Measurements from ENCODE around the gene TEX35.

TEX35 gene

DNA sequence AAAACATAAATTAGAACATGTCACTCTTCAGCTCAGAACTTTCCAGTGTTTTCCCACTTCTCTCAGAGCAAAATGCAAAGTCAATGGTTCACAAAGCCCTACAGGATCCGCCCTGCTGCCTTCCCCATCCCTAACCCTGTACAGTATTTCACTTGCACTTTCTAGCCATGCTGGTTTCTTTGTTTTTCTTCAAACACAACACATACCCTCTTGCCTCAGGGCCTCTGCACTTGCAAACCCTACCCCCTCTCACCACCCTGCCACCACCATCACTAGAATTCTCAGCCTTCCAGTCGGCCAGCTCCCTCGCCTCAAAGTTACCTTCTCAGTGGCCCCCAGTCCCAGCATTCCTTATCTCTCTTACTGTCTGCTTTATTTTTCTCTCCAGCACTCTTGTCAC is 17.6 kb downstream of the TEX35 start:
- no peak for TF ChIP-seq CTCF (IDR thresholded peaks at IDR 0.05; ENCODE audit: low read depth, low read length)
- no peak for DNase-seq (ENCODE audit: low read depth in 2 of 2)
- no peak overlapping the region for H3K4me3 ChIP-seq (replicated peaks in 1 of 2; ENCODE audit: low read depth in 2 of 2, low read length in 2 of 2)

GRCh38 chr1:178531887-178532286 is 19.0 kb downstream of the TEX35 start:
- no peak overlapping the region for H3K4me3 ChIP-seq (replicated peaks in 1 of 2; ENCODE audit: low read depth in 2 of 2, low read length in 2 of 2)
- no peak for DNase-seq (ENCODE audit: low read depth in 2 of 2)
- no peak for TF ChIP-seq CTCF (IDR thresholded peaks at IDR 0.05; ENCODE audit: low read depth, low read length)

DNA sequence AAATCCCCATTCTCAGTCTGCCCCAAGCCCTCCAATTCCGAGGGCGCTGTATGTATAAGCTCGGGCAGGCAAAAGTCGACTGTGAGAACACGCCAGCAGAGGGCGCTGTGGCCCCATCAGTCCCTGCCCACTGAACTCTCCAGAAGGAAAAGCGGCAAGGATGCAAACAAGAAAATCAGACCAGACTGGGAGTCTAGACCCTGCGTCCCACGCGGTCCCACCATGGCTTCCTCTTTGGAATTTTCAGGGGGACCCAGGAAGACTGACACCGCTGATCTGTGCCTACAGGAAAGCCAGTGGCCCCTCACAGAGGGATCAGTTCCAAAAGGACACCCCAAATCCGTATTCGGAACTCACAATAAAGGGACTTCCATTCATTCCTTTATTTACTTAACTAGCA is 19.5 kb downstream of the TEX35 start:
- peak; percentile 91 for TF ChIP-seq CTCF (IDR thresholded peaks at IDR 0.05; ENCODE audit: low read depth, low read length)
- peak; percentile 87 for DNase-seq (ENCODE audit: low read depth in 2 of 2)
- H3K4me3 ChIP-seq (replicated peaks in 1 of 2; ENCODE audit: low read depth in 2 of 2, low read length in 2 of 2), result no peak overlapping the region

DNA sequence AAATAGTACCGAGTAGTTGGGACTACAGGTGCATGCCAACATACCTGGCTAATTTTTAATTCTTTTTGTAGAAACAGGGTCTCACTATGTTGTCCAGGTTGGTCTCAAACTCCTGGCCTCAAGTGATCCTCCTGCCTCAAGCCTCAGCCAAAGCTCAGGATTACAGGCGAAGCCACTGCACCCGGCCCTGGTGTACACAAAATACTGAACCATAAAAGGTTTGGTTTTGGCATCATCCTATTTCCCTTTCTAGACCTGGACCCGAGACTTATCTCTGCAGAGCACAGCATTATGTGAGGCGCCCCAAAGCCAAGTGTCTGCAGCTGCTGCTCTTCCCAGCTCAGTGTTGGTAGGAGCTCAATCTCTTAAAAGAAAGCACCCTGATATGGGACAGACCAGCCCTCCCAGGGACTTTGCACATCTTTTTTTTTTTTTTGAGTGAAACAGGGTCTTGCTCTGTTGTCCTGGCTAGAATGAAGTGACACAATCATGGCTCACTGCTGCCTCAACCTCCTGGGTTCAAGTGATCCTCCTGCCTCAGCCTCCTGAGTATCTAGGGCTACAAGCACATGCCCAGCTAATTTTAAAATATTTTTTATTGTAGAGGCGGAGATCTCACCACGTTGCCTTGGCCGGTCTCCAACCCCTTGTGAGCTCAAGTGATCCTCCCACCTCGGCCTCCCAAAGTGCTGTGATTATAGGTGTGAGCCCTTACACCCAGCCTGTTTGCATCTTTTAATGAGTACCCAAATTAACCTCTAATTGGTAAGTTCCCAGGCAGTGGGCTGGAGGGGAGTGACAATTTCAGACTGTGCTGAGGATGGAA is 20.4 kb downstream of the TEX35 start:
- DNase-seq (ENCODE audit: low read depth in 2 of 2), result no peak
- no peak for TF ChIP-seq CTCF (IDR thresholded peaks at IDR 0.05; ENCODE audit: low read depth, low read length)
- H3K4me3 ChIP-seq (replicated peaks in 1 of 2; ENCODE audit: low read depth in 2 of 2, low read length in 2 of 2), result no peak overlapping the region

GRCh38 chr1:178534137-178534868 is 21.4 kb downstream of the TEX35 start:
- no peak overlapping the region for H3K4me3 ChIP-seq (replicated peaks in 1 of 2; ENCODE audit: low read depth in 2 of 2, low read length in 2 of 2)
- no peak for DNase-seq (ENCODE audit: low read depth in 2 of 2)
- no peak for TF ChIP-seq CTCF (IDR thresholded peaks at IDR 0.05; ENCODE audit: low read depth, low read length)

- H3K4me3 ChIP-seq (replicated peaks in 1 of 2; ENCODE audit: low read depth in 2 of 2, low read length in 2 of 2), result no peak overlapping the region
- TF ChIP-seq CTCF (IDR thresholded peaks at IDR 0.05; ENCODE audit: low read depth, low read length), result no peak
- DNase-seq (ENCODE audit: low read depth in 2 of 2), result no peak
These were observed 23.4 kb downstream of the TEX35 start for GRCh38 chr1:178536329-178536728.

Data from cardiac fibroblast (primary cell).